ENCODE measurements around the gene NPRL2.

The NPRL2 gene

DNA sequence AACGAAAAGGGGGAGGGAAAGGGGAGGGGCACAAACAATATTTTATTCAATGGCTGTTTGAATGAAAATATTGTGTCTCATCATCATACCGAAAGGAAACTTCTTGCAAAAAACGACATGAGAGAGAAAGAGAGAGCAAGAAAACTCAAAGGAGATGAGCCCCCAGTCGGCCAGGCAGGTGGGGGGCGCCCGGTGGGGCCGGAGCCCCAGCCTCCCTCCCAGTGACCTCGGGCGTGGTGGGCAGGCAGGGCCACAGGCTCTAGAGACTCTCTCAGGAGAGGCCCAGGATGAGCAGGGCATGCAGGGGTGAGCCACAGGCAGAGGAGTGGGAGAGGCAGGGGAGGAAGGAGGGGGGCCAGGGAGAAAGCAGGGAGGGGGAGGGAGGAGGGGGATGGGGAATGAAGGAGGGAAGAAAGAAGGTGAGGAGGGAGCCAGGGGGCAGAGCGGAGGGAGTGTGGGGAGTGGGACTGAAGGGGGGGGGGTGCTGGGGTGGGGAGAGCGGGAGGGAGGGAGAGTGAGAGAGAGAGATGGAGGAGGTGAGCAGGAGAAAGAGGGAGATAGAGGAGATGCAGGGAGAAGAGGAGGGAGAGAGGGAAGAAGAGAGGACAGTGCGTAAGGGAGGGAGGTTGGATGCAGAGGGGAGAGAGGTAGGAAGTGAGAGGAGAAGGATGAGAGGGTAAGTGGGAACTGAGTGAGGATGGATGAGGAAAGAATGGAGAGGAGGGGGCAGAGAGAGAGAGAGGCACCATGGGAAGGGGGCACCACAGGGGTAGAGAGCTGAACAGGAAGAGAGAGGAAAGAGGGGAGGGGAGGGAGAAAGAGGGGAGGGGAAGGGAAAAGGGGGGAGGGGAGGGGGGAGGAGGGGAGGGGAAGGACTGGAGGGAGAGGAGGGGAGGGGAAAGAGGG lies 22.8 kb upstream of the NPRL2 start:
- DNase-seq, result no peak

DNA sequence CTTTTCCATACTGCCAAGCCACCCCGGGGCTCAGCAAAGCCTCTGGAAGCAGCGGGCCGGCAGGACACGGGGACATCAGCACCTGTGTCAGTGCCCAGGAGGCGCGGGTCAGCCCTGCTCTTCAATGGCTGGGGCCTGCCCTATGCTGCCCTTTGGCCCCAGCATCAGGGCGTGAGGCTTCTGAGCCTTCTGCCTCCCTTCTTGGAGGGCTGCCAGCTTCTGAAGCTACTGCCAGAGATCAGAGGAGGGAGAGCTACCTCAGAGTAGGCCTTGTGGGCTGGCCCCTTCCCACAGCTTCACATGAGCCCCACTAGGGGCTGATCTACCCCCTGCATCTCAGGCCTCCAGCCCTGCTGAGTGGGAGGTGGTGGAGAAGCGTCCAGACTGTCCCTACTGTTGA lies 21.8 kb upstream of the NPRL2 start:
- no peak for DNase-seq

DNA sequence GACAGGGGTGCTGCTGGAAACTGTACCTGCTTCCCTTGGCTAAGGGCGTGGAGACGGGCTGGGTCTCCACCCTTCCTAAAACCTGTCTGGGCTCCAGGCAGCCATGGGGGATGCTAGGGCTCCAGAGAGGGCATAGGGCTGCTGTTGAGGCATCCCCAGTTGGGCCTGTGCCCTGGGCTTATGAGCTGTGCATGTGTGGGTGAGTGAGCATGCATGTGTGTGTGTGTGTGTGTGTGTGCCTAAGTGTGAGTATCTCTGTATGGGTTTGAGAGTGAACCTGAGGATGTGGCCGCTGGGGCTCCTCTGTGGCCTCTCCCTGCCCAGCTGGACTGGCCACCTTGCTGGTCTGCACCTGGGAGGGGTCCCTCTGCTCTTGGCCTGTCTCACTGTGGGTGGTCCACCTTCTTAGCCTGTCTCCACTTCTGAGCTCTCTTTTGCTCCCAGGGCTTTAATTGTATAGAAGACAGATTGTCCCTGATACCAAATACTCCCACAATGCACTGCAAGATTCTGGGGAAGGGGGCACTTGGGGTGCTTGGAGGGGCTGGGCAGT lies 20.6 kb upstream of the NPRL2 start:
- no peak for DNase-seq

DNA sequence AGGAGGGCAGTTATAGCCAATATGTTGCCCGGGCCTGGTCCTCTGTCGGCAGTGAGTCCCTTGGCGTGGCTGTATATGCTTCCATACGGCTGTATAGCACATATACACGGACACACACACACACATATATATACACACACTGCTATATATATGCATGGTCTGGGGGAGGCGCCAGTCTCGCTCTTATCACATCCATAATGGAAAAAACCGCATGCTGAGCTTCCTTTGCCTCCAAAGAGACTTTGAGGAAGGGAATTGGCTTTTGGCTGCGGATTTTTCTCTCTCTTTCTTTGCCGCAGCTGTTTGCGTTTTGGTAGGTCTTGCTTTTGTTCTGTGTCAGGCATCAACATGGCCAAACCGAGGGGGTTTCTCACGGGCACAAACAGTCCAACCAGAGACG lies 20.0 kb upstream of the NPRL2 start:
- peak; percentile 31 for DNase-seq

DNA sequence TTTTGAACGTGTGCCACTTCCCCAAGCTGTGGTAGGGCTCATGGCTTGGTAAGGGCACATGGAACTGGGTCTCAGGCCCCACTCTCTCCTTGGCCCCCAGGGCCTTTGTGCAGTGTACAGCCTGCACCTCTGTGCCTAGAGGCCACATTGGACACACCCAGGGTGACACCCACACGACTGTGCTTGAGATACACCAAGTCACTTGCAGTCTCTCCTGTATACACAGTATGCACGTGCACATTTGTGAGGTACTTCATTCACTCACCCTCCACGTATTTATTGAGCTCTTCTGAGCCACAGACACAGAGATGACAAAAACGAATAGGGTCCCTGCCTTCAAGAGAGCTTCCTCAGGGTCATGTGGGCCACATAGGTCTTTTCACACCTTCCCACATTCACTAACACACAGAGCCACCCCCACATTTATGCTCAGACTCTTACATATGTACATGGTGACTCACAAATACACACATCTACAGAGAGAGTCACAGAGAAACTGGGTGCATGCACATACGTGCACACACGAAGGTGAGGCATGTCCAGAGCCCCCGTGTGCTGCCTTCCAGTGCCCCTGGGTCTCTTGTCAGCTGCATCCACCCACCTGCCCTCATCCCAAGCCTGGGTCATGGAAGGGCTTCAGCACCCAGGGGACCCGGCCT lies 18.6 kb upstream of the NPRL2 start:
- DNase-seq, result no peak

DNA sequence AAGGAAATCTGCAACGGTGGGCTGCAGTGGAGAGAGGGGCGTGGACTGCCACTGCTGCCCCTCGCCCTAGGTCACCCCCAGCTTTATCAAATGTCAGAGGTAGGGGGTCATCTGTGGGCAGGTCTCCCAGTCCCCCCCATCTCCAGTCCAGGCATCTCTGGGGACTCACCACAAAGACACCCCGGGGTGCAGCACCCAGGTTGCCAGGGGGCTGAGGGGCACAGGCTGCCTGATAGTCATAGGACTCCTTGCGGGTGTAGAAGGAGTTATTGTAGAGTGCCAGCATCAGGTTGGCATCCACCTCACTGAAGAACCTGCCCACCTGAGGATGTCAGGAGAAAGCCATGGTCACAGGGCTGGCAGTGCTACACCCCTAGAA lies 15.3 kb upstream of the NPRL2 start:
- no peak for DNase-seq

DNA sequence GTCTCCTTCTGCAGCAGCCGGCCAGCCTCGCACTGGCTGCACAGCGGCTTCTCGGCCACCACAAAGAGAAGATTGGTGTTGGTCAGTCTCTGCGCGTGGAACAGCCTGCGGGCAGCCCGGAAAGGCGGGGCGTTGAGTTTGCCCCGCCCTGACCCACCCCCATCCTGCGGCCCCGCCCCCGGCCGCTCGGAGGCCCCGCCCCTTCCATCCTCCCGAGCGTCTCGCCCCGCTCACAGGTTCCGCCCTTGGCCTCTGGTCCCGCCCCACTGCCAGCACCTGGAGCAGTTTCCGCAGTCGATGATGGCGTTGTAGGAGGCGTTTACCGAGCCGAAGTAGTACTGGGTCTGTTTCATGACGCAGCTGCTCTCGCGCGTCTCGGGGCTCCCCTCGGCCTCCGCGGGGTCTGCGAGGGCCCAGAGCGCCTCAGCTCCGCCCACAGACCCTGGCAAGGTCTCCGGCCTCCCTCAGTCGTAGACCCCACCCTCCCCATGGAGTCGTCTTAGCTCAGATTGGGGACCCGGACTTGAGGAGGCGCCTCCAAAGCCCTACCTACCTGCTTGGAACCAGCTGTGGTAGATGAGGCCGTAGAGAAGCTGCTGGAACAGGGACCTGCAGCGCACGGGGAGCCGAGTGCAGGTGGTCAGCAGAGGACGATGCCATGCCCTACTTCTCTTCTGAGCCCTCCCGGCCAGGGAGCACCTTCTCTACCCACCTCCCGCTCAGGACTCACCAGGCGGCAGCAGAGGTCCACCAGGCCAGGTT lies 14.7 kb upstream of the NPRL2 start:
- peak; percentile 40 for DNase-seq

DNA sequence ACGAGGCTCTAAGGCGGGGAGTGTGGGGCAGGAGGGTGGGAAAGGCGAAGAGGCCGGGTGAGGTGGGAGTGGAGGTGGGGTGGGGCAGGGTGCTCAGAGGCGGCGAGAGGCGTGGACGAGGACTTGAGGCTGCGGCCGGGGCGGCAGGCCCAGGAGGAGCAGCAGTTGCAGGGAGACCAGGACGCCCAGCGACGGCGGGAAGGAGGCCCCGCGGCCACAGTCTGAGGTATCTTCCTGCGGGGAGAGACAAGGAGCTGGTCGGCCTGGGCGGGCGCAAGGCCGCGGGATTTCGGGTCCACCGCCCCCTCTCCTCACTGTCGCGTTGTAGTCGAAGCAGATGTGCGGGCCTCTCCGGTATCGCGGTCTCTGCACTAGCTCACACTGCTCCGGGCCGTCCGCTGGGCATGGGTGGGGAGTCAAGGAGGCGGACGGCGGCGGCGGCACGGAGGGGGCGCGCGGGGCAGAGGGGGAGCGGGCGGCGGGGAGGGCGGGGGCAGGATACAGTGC lies 14.1 kb upstream of the NPRL2 start:
- no peak for DNase-seq

DNA sequence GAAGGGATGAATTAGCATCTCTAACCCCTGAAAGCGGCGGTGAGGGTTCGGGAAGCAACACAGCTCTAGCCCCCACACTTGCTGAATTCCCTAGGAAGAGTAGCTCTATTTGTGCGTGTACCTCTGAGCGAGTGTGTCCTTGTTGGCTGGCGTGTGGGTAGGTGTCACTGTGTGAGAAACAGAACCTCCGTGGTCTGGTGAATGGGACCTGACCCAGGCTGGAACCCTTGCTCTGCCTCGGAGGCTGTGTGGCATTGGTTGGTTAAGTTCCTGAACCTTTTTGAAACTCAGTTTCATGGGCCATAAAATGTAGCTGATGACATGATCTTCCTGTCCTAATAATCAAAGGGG lies 9.2 kb upstream of the NPRL2 start:
- DNase-seq, result no peak

DNA sequence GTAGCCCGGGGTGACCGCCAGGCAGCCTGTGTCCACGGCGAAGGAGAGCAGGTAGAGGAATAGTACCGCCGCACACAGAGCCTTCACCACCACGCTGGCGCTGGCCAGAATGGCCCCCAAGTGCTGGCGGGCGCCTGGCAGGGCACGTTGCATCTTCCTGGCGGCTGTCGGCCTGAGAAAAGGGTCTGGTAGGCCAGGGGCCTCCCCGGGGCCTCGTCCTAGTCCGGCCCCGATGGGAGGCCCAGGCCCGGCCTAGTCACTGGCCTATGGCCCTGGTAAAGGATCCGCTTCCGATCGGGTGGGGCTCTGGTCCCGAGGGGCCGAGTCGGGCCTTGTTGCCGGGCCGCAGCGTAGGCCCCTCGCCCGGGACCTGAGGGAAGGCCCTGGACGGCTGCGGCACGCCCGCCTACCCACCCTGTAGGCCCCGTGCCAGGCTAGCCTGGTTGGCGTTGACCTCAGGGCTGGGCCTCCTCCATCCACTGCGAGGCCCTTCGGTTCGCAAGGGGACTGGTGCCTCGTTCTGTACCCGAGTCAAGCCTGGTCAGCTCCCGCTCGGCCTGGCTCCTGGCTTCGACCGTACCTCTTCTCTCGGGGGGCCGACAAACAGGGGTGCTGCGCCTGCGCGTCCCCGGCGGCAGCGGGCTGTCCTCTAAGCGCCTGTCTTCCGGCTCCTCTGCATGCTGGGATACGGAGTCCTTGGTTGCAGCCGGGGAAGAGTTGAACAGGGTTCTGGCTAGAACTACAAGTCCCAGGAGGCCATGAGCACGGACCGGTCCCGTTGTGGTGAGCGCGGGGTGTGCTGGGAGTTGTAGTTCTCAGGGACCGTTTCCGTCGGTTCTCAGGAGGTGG lies 8.6 kb upstream of the NPRL2 start, which contains the start of gene TMEM115:
TMEM115 (minus strand) TSS at position 611 of the 849 bp plus-strand sequence; CDS start at position 153, 458 bp downstream.
- DNase-seq, result peak; percentile 98

DNA sequence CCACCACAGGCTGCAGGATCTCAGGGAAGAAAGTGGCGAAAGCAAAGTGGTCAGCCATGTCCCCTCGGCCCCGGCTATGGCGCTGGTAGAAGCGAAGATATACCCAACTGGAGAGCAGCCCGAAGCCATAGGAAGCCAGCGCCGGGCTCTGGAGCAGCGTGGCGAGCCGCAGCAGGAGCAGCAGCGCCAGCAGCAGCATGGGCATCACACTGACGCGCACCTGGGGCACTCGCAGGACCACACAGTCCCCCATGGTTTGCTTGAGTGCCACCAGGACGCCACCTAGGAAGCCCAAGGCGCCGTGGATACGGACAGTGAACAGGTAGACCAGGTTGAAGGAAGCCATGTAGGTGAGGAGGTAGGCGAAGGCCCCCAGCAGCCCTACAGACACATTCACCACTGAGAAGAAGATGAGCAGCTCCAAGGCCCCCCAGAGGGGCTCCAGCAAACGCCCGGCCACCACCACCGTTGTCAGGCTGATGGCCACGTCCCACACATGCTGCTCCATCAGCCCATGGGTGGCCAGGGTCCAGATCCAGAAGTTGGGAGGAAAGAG lies 7.9 kb upstream of the NPRL2 start:
- no peak for DNase-seq

DNA sequence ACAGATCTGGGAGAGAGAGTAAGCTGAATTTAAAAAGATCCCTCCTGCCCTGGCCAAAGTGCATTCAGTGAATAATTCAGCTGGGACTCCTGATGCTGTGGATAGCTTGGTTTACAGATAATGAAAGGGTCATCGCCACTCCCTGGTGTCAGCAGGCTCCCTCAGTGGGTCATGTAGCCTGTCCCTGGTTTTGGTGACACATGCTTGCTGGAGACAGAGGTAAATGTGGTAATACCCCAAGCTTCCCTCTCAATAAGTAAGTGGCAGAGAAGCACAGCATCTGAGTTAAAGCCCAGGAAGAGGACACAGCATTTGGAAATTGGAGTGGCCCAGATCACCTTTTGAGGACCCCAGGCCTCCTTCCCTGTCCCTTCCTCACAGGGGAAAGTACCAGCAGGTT lies 6.9 kb upstream of the NPRL2 start:
- no peak for DNase-seq

DNA sequence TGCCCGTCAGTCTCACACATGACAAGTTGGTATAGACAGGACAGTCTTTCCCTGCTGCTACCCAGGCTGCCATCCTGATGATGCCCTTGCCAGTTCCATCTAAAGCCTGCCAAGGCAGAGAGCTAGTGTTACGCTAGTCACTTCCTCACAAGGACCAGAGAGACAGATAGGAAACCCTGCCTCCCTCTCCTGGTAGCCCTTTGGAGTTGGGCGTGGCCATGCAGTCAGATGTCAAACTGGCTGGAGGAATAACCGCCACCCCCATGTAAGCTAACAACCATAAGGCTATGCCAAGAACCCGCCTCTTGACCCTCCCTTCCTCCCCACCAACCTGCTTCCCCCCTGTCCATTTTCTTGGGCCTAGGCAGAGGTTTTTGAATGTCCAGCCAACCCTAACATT lies 6.0 kb upstream of the NPRL2 start:
- DNase-seq, result no peak

DNA sequence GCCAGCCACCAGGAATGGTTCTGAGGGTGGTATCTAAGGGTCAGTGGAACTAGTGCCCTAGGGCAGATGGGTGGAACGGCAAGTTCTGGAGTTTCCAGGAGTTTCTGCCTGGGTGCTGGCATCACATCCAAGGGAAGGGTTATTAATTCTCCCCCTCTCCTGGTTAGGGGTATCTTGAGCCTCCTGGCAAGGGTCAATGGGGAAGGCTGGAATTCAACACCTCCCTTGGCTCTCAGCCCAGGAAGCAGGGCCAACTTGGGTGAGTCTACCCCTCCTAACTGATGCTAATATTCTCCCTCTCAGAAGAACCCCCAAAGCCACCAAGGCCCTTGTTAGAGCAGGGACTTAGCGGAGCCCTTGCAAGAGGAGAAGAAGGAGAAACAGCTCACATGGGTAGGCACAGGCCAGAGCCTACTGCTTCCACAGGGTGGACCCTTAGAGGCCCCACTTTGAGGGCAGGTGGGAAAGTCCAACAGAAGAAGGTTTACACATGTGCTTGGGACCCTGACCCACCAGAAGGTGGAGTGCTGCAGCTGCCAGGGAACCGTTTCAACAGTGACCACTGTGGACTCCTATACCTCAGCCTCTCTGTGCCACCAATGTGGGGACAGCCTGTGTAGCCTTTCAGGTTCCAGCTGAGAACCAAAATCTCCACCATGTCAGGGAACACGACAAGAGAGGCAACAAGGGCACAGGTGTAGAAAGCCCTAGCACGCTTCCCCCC lies 5.4 kb upstream of the NPRL2 start:
- DNase-seq, result no peak

DNA sequence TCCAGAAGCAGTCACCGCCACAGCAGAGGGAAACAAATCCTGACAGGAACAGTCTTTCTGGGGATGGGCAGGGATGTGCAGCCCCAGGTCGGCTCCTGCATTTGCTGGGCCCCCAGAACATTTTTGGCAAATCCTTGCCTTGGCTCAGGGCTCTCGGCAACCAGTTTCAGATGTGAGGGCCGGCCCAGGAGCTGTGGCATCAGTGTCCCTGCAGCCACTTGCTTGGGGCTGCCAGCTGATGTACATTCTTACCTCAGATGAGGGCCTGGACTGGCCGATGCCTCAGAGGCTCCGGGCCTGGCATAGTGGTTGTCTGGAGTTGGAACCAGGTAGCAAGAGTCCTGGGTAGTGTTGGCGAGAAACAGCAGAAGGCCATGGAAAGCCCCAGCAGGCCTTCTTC lies 4.3 kb upstream of the NPRL2 start:
- no peak for DNase-seq

DNA sequence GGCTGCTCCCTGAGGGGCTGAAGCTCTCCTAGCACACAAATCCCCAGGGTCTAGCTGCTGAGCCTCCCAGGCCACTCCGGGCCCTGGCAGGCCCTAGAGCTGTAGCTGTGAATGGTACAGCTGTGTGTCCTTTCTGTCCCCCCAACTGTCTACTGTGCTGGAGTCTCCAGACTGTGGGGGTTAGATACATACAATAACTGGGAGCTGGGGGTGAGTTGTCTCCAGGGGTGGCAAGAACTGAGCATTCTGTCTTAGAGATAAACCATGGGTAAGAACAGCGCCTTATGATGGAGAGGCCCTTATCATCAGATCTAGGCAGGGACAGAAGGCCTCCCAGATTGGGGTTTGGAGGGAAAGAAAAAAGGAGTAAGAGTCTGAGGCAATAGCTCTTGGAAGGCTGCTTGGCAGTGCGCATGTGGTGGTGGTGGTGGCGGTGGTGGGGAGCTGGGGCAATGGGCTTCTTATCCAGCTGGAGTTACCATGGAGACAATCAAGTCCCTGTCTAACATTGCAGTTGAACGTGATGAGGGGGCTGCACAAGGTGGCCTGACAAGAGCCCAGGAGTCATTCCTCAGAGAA lies 3.7 kb upstream of the NPRL2 start:
- DNase-seq, result no peak

DNA sequence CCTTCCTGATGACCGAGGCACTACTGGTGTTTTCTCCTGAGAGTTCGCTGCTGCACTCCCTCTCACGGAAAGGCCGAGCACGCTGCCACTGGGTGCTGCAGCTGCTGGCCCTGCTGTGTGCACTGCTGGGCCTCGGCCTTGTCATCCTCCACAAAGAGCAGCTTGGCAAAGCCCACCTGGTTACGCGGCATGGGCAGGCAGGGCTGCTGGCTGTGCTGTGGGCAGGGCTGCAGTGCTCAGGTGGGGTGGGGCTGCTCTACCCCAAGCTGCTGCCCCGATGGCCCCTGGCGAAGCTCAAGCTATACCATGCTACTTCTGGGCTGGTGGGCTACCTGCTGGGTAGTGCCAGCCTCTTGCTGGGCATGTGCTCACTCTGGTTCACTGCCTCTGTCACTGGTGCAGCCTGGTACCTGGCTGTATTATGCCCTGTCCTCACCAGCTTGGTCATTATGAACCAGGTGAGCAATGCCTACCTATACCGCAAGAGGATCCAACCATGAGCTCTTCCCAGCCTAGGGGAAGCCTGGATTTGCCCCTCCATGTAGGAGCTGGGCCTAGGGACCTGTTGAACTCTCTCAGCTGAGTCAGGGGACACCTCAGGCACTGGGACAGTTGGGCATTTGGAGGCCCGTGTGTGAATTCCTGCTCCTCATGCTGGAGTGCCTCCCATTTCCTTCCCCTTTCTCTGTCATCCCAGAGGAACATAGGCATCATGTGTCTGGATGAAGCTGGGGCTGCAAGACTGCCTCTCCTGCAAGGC lies 2.9 kb upstream of the NPRL2 start:
- no peak for DNase-seq

DNA sequence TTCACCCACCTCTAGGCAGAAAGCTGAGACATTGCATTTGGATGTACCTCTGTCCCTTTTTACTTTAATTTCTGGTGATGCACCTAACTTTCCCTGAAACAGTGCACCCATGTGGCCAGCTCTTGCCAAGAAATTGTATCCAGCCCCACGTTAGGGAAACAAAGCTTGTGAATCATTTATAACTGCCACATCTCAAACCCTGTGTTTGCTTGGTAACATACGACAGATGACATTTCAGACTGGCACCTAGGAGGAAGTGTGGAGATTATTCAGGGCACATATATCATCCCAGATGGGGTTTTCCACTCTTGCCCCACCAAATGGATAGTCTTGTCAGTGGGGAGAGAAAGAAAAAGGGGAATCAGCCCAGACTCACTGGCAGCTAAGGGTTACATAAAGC lies 2.2 kb upstream of the NPRL2 start:
- DNase-seq, result no peak

DNA sequence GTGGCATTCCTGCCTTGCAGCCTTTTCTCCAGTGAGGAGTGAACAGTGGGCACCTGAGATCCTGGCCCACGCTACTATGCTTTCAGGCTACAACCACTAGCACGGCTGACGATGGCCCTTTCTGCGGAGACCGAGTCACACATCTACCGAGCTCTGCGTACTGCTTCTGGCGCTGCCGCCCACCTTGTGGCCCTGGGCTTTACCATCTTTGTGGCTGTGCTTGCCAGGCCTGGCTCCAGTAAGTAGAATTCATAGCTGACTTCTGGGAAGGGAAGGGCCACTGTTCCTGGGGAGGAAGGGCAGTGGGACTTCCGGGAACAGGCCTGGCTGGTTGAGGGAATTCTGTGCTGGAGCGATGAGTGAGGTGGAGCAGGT lies 735 bp upstream of the NPRL2 start:
- no peak for DNase-seq

DNA sequence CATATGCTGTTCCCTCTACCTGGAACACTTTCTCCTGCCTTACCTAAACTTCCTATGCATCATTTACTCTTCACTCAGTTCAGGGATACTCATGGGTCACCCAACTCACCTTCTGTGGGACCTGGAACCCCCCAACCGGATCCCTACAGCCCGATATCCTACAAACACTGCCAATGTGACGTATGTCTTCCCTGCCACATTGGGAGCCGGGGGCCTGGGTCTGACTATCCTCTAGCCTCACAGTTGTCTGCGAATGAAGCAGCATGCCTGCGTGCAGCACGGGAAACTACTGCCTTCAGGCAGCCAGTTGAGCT lies 405 bp downstream of the NPRL2 start:
- DNase-seq, result no peak

Measured in NCI-H526 treated with DMSO at 0.1 percent for 48 hours (cell line).